ENCODE results near the gene CPB2.

The CPB2 gene

GRCh38 chr13:46137627-46138317 is 32.9 kb upstream of the CPB2 start:
- no peaks in the 10 kb centered on the region for H3K27me3 ChIP-seq (ENCODE audit: control insufficient read depth, insufficient read depth, low read length)
- no peak overlapping the region for H3K4me3 ChIP-seq (ENCODE audit: low read length)
- no peaks in the 10 kb centered on the region for H3K9me3 ChIP-seq (ENCODE audit: control insufficient read depth, low read length)
- H3K9ac ChIP-seq (ENCODE audit: low read length), result no peak overlapping the region
- H3K4me1 ChIP-seq (ENCODE audit: control insufficient read depth, insufficient read depth, low read length), result no peaks in the 10 kb centered on the region
- H3K36me3 ChIP-seq (ENCODE audit: control insufficient read depth, insufficient read depth, low read length), result no peaks in the 10 kb centered on the region

- Histone ChIP-seq H3K4me3 (ENCODE audit: low read length) (no peak overlapping the region), H3K27me3 (ENCODE audit: control insufficient read depth, insufficient read depth, low read length) (no peaks in the 10 kb centered on the region), H3K36me3 (ENCODE audit: control insufficient read depth, insufficient read depth, low read length) (no peaks in the 10 kb centered on the region), H3K9ac (ENCODE audit: low read length) (no peak overlapping the region), H3K9me3 (ENCODE audit: control insufficient read depth, low read length) (no peaks in the 10 kb centered on the region), H3K4me1 (ENCODE audit: control insufficient read depth, insufficient read depth, low read length) (no peaks in the 10 kb centered on the region)
These were observed 31.9 kb upstream of the CPB2 start for GRCh38 chr13:46136688-46137087.

GRCh38 chr13:46134961-46135522 is 30.2 kb upstream of the CPB2 start:
- H3K9ac ChIP-seq (ENCODE audit: low read length), result no peak overlapping the region
- H3K4me3 ChIP-seq (ENCODE audit: low read length), result no peak overlapping the region
- H3K4me1 ChIP-seq (ENCODE audit: control insufficient read depth, insufficient read depth, low read length), result no peaks in the 10 kb centered on the region
- no peaks in the 10 kb centered on the region for H3K9me3 ChIP-seq (ENCODE audit: control insufficient read depth, low read length)
- H3K36me3 ChIP-seq (ENCODE audit: control insufficient read depth, insufficient read depth, low read length), result no peaks in the 10 kb centered on the region
- no peaks in the 10 kb centered on the region for H3K27me3 ChIP-seq (ENCODE audit: control insufficient read depth, insufficient read depth, low read length)

- Histone ChIP-seq H3K4me1 (ENCODE audit: control insufficient read depth, insufficient read depth, low read length) (no peaks in the 10 kb centered on the region), H3K36me3 (ENCODE audit: control insufficient read depth, insufficient read depth, low read length) (no peaks in the 10 kb centered on the region), H3K9me3 (ENCODE audit: control insufficient read depth, low read length) (no peaks in the 10 kb centered on the region), H3K4me3 (ENCODE audit: low read length) (no peak overlapping the region), H3K27me3 (ENCODE audit: control insufficient read depth, insufficient read depth, low read length) (no peaks in the 10 kb centered on the region), H3K9ac (ENCODE audit: low read length) (no peak overlapping the region)
These were observed 29.7 kb upstream of the CPB2 start for GRCh38 chr13:46134494-46134893.

- no peaks in the 10 kb centered on the region for H3K9me3 ChIP-seq (ENCODE audit: control insufficient read depth, low read length)
- no peaks in the 10 kb centered on the region for H3K4me1 ChIP-seq (ENCODE audit: control insufficient read depth, insufficient read depth, low read length)
- H3K27me3 ChIP-seq (ENCODE audit: control insufficient read depth, insufficient read depth, low read length), result no peaks in the 10 kb centered on the region
- H3K36me3 ChIP-seq (ENCODE audit: control insufficient read depth, insufficient read depth, low read length), result no peaks in the 10 kb centered on the region
- no peak overlapping the region for H3K4me3 ChIP-seq (ENCODE audit: low read length)
- H3K9ac ChIP-seq (ENCODE audit: low read length), result no peak overlapping the region
These were observed 27.3 kb upstream of the CPB2 start for GRCh38 chr13:46132109-46132508.

GRCh38 chr13:46131705-46132104 is 26.9 kb upstream of the CPB2 start:
- H3K9me3 ChIP-seq (ENCODE audit: control insufficient read depth, low read length), result no peaks in the 10 kb centered on the region
- H3K27me3 ChIP-seq (ENCODE audit: control insufficient read depth, insufficient read depth, low read length), result no peaks in the 10 kb centered on the region
- no peaks in the 10 kb centered on the region for H3K36me3 ChIP-seq (ENCODE audit: control insufficient read depth, insufficient read depth, low read length)
- H3K4me1 ChIP-seq (ENCODE audit: control insufficient read depth, insufficient read depth, low read length), result no peaks in the 10 kb centered on the region
- no peak overlapping the region for H3K9ac ChIP-seq (ENCODE audit: low read length)
- no peak overlapping the region for H3K4me3 ChIP-seq (ENCODE audit: low read length)

- Histone ChIP-seq H3K36me3 (ENCODE audit: control insufficient read depth, insufficient read depth, low read length) (no peaks in the 10 kb centered on the region), H3K4me3 (ENCODE audit: low read length) (no peak overlapping the region), H3K9ac (ENCODE audit: low read length) (no peak overlapping the region), H3K9me3 (ENCODE audit: control insufficient read depth, low read length) (no peaks in the 10 kb centered on the region), H3K27me3 (ENCODE audit: control insufficient read depth, insufficient read depth, low read length) (no peaks in the 10 kb centered on the region), H3K4me1 (ENCODE audit: control insufficient read depth, insufficient read depth, low read length) (no peaks in the 10 kb centered on the region)
These were observed 25.3 kb upstream of the CPB2 start for GRCh38 chr13:46129955-46130618.

- H3K36me3 ChIP-seq (ENCODE audit: control insufficient read depth, insufficient read depth, low read length), result no peaks in the 10 kb centered on the region
- no peaks in the 10 kb centered on the region for H3K4me1 ChIP-seq (ENCODE audit: control insufficient read depth, insufficient read depth, low read length)
- no peak overlapping the region for H3K9ac ChIP-seq (ENCODE audit: low read length)
- H3K9me3 ChIP-seq (ENCODE audit: control insufficient read depth, low read length), result no peaks in the 10 kb centered on the region
- no peaks in the 10 kb centered on the region for H3K27me3 ChIP-seq (ENCODE audit: control insufficient read depth, insufficient read depth, low read length)
- no peak overlapping the region for H3K4me3 ChIP-seq (ENCODE audit: low read length)
These were observed 24.3 kb upstream of the CPB2 start for GRCh38 chr13:46129124-46129523.

- no peaks in the 10 kb centered on the region for H3K36me3 ChIP-seq (ENCODE audit: control insufficient read depth, insufficient read depth, low read length)
- H3K9ac ChIP-seq (ENCODE audit: low read length), result no peak overlapping the region
- no peaks in the 10 kb centered on the region for H3K27me3 ChIP-seq (ENCODE audit: control insufficient read depth, insufficient read depth, low read length)
- no peaks in the 10 kb centered on the region for H3K4me1 ChIP-seq (ENCODE audit: control insufficient read depth, insufficient read depth, low read length)
- no peak overlapping the region for H3K4me3 ChIP-seq (ENCODE audit: low read length)
- H3K9me3 ChIP-seq (ENCODE audit: control insufficient read depth, low read length), result no peaks in the 10 kb centered on the region
These were observed 22.7 kb upstream of the CPB2 start for GRCh38 chr13:46127358-46128023.

GRCh38 chr13:46126552-46127357 is 21.9 kb upstream of the CPB2 start:
- no peaks in the 10 kb centered on the region for H3K27me3 ChIP-seq (ENCODE audit: control insufficient read depth, insufficient read depth, low read length)
- no peaks in the 10 kb centered on the region for H3K9me3 ChIP-seq (ENCODE audit: control insufficient read depth, low read length)
- no peak overlapping the region for H3K4me3 ChIP-seq (ENCODE audit: low read length)
- no peak overlapping the region for H3K9ac ChIP-seq (ENCODE audit: low read length)
- no peaks in the 10 kb centered on the region for H3K4me1 ChIP-seq (ENCODE audit: control insufficient read depth, insufficient read depth, low read length)
- no peaks in the 10 kb centered on the region for H3K36me3 ChIP-seq (ENCODE audit: control insufficient read depth, insufficient read depth, low read length)

- H3K9ac ChIP-seq (ENCODE audit: low read length), result no peak overlapping the region
- H3K4me3 ChIP-seq (ENCODE audit: low read length), result no peak overlapping the region
- H3K9me3 ChIP-seq (ENCODE audit: control insufficient read depth, low read length), result no peaks in the 10 kb centered on the region
- no peaks in the 10 kb centered on the region for H3K27me3 ChIP-seq (ENCODE audit: control insufficient read depth, insufficient read depth, low read length)
- H3K36me3 ChIP-seq (ENCODE audit: control insufficient read depth, insufficient read depth, low read length), result no peaks in the 10 kb centered on the region
- H3K4me1 ChIP-seq (ENCODE audit: control insufficient read depth, insufficient read depth, low read length), result no peaks in the 10 kb centered on the region
These were observed 21.2 kb upstream of the CPB2 start for GRCh38 chr13:46126056-46126455.

Data from mucosa of stomach (tissue), 1 donor.